ENCODE measurements around the gene ANKRD53.
"Not testable (repeated sequence)": the region's sequence is repeated elsewhere in the genome, so short reads cannot be mapped to it uniquely, and the experiment has no call there.

The ANKRD53 gene

GRCh38 chr2:71023553-71024243 lies 45.3 kb downstream of the ANKRD53 start:
- not testable (repeated sequence) for H3K4me3 ChIP-seq (ENCODE audit: low read depth, low read length); H3K27me3 ChIP-seq (ENCODE audit: control insufficient read depth, insufficient read depth, low read length); H3K4me1 ChIP-seq (ENCODE audit: control insufficient read depth, insufficient read depth, low read length); H3K36me3 ChIP-seq (ENCODE audit: control insufficient read depth, insufficient read depth, low read length); H3K9ac ChIP-seq (ENCODE audit: low read length); H3K27ac ChIP-seq (ENCODE audit: low read depth, low read length); H3K9me3 ChIP-seq (ENCODE audit: control insufficient read depth, insufficient read depth, low read depth, low read length)

All from HUES6 (cell line).